Measurements from ENCODE around the gene DPH3. TPM values are rescaled to one million over a fixed set of nuclear protein-coding genes. Genes with fewer than 3 reads are reported as not detected.

The DPH3 gene
- total RNA-seq, 1 donor from 2014 or later: 29.8 TPM

DNA sequence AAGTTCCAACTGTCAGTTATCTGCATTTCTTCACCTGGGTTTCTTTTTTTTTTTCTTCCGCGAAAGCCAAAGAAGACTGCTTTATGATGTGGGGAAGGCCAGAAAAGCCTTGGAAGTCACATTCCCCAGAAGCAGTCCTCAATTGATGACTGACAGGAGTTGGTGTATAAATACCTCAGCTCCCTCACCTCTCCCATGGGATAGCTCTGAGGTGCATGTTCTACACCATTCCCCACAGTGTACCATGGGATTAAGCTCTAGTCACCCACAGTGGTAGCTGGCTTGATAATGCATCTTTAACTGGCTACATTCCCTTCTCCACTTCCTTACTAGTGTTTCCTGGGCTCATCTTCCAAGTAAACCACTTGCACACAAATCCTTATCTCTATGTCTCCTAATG, 30.5 kb downstream of the DPH3 start:
- no peak for DNase-seq (ENCODE audit: low read depth in 2 of 2)

DNA sequence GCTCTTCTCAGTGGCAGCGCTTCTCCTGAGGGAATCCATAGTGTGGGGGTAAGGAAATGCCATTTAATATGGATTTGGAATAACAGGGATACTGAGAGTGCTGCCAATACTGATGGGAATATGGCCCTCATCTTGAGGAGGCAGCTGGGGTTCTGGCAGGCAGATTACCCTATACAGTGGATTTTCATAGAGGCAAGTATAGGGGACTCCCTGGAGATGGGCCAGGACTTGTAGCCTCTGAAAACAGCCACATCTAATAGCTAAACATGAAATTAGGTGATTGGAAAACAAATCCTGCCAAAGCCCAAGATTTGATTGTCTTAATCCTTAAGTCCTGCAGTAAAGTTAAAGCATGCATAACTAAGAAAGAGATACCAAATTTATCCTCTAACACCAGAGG, 30.9 kb downstream of the DPH3 start:
- DNase-seq (ENCODE audit: low read depth in 2 of 2): no peak

DNA sequence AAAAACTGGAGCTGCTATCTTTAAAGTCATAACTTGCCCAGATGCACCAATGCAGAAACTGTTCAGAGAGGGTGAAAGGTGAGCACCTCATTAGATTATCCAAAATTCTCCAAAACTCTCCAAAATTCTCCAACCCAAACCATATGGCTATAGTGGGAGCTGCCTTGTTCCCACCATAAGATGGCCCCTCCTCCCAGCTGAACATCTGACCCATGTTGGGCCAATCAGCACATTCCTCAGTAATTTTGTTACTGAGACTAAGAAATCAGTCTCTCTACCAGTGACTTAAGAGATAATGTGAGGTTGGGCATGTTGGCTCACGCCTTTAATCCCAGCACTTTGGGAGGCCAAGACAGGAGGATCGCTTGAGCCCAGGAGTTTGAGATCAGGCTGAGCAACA, 32.8 kb downstream of the DPH3 start:
- DNase-seq (ENCODE audit: low read depth in 2 of 2): no peak

DNA sequence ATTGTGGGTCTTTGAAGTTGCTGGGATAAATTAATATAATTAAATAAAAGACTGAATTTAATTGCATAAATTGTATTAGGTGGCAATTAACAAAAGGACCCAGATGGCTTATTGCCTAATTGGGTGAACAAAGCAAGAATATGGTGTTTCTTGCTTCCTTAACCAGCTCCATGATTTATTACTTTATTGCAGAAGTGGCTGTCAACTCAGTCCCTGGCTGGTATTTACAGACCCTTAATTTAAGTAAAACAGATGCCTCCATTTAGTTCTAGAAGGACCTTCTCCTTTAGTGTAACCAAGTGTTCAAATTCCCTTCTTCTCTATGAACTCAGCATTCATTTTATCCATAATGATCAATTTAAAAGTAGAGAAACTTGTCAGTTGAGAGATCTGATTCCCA, 35.1 kb downstream of the DPH3 start:
- no peak for DNase-seq (ENCODE audit: low read depth in 2 of 2)

DNA sequence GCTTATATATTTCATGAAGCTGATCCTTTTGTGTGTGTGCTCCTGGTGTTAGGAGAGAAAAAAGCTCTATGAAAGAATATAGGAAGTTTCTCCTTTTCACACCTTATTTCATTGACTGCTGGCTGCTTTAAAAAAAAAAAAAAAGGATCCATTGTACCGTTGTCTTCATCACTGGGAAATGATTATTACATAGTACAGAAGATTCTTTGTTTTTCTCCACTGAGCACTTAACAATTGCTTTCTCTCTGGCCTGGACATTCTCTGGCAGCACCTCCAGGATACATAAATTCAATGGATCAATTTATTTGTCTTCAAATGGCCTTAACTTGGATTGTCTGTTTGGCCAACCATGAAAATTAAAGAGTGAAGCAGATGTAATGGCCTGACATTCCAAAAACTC, 37.2 kb downstream of the DPH3 start:
- no peak for DNase-seq (ENCODE audit: low read depth in 2 of 2)

DNA sequence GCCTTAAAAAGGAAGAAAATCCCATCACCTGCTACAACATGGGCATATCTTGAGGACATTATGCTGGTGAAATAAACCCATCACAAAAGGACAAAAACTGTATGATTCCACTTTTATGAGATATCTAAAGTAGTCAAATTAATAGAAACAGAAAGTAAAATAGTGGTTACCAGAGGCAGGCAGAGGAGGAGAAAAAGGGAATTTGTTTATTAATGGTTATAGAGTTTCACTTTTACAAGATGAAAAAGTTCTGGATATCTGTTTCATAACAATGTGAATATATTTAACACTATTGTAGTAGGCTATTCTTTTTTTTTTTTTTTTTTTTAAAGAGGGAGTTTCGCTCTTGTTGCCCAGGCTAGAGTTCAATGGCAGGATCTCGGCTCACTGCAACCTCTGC, 40.4 kb downstream of the DPH3 start:
- DNase-seq (ENCODE audit: low read depth in 2 of 2): no peak

DNA sequence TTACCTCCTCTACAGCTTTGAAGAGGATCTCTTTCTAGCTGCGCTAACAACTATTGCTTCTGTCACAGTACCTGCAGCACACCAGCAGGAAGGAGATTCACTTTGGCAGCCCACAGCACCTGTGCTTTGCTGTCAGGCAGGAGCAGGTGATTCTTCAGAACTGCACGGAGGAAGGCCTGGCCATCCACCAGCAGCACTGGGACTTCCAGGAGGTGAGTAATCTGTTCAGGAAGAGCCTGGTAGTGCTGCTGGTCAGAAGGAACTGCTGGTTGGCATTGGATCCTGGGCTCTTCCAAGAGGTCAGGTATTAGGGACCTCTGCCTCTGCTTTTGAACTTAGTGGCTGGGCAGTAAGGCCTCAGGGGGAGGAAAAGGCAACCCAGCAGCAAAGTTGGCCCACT, 42.2 kb downstream of the DPH3 start:
- DNase-seq (ENCODE audit: low read depth in 2 of 2): no peak

DNA sequence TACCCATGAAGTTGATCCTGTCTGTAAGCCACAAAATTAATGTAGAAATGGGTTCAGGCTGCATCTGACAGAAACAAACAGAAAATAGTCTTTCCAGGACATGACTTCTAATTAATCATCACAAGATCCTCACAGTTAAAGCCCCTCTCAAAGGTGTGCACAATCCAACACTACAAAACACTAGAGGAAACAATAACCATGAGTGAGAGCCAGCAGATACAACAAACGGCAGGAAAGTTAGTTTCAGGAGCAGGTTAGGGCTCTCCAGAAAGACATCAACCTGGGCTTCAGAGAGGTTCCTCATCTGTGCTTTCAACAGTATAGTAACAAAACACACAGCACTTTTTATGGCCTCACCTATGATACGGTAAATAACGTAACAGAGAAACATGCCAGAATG, 42.8 kb downstream of the DPH3 start:
- no peak for DNase-seq (ENCODE audit: low read depth in 2 of 2)

DNA sequence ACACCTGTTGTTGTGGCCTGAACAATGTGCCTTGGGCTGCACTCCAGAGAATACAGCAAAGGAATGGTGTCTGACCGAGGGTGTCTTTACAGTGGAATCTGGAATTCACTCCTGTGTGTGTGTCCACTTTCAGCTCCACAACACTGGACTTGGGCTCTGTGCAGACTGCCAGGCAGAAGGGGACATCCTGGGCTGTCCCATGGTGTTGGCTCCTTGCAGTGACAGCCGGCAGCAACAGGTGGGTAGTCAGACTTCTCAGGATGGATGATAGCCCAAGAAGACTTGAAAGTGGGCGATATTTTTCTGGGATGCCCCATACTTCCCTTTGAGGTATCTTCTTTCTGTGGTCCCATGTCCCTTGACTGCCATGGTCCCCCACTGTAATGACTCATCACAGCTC, 45.0 kb downstream of the DPH3 start:
- no peak for DNase-seq (ENCODE audit: low read depth in 2 of 2)

DNA sequence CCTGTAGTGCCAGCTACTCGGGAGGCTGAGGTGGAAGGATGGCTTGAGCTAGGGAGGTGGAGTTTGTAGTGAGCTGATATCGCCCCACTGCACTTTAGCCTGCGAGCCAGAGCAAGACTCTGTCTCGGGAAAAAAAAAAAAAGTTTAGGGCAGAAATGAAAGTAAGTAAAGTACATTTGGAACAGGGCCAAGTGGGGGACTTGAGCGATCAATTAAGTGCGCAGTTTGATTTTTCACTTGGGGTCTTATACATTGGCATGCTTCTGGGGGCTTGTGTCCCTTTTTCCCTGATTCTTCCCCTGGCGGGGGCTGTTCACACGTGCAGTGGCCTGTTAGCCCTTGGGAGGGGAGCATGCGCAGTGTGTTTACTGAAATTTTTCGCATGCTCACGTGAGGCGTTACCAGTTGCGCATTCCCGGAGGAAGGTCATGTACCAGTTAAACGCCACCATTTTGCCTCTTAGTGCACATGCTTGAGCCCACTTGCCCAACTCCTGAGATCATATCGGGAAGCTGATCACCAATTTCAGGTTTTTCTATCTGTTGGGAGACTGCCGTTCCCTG, 48.3 kb downstream of the DPH3 start:
- no peak for DNase-seq (ENCODE audit: low read depth in 2 of 2)

DNA sequence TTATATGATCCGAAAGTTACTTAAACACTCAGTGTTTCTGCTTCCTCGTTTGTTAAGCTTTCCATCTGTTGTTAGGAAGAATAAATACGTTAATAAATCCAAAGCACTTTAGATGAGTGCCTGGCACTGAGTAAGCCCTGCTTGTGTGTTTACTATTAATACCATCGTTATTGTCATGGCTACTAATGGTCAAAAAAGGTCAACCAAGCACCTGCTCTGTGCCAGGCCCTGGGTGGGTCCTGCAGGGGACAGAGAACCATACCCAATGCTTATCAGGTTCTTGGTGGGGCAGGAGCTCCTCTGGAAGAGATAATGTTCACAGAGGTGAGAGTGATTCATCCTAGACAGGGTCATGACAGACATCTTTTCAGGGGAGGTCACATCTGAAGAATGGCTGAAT, 50.4 kb downstream of the DPH3 start:
- no peak for DNase-seq (ENCODE audit: low read depth in 2 of 2)

DNA sequence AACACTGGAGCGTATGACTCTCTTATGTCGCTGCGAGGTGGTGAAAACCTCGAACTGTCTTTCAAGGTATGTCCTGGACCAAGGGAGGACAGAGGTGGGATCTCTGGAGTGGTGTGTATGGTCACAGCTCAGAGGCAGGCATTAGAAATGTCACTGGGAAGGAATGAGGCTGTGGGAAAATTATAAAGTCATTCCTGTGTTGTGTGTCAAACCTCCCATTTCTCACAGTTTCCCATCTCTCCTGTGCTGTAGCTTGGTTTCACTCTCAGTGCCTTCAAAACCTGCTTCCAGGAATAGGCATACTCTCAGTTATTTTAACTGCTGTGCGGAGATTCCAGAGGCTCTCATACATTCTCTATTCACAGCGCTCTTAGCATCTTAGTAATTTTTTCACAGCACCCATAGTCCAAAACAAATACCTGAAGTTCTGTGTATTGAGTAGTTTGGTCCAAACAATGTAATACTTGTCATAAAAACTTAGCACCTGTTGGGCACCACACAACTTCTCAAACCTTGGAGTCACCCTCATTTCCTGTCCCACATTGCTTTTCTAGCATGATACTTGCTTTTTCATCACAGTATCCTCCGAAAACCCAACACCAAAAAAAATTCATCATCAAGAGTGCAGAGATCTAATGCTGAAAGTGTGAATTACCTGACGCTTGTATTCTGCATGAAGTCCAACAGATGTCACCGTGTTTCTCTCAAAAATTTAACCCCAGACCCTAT, 53.4 kb downstream of the DPH3 start:
- no peak for DNase-seq (ENCODE audit: low read depth in 2 of 2)

Other genes with a start within 250 kb of the DPH3 start
- gene GALNT15, start 90.3 kb downstream of the DPH3 start, total RNA-seq: 27.0 and 392 TPM in 2 replicates
- 5.9 and 16.3 TPM in 2 replicates for gene OXNAD1, start 269 bp upstream of the DPH3 start, total RNA-seq
- 21.4 and 22.9 TPM in 2 replicates for gene RFTN1, start 248.8 kb upstream of the DPH3 start, total RNA-seq